Superior temporal gyrus (tissue), 1 donor: ENCODE measurements around the gene SPTBN1.

Experiments used
- DNase-seq: peaks from one replicate; pipeline ENCODE4 v3.0.0-alpha.2; 2016; ENCODE audit errors: extremely low spot score

SPTBN1 gene

GRCh38 chr2:54704688-54705605 is 248.8 kb downstream of the SPTBN1 start:
- DNase-seq, result peak; percentile 92

GRCh38 chr2:54706622-54707021 is 250.5 kb downstream of the SPTBN1 start:
- DNase-seq, result no peak

GRCh38 chr2:54708584-54709335 is 252.6 kb downstream of the SPTBN1 start:
- DNase-seq, result no peak

- DNase-seq, result no peak
Observed at GRCh38 chr2:54709336-54709809, 253.2 kb downstream of the SPTBN1 start.

- no peak for DNase-seq
Observed at GRCh38 chr2:54710216-54710615, 254.1 kb downstream of the SPTBN1 start.

- DNase-seq, result no peak
Observed at GRCh38 chr2:54712516-54712915, 256.4 kb downstream of the SPTBN1 start.

- no peak for DNase-seq
Observed at GRCh38 chr2:54714996-54715395, 258.9 kb downstream of the SPTBN1 start.

GRCh38 chr2:54716375-54716774 is 260.2 kb downstream of the SPTBN1 start:
- DNase-seq, result no peak

- DNase-seq, result no peak
Observed at GRCh38 chr2:54720563-54720962, 264.4 kb downstream of the SPTBN1 start.
